ENCODE data around the gene INIP. TPM values are rescaled to one million over a fixed set of nuclear protein-coding genes. Genes with fewer than 3 reads are reported as not detected.

The INIP gene
- polyA plus RNA-seq, 1 donor: 14.5 TPM

- DNase-seq: no peak
Observed at GRCh38 chr9:112670991-112671625, 46.8 kb downstream of the INIP start.

- DNase-seq: no peak
Observed at GRCh38 chr9:112669326-112669725, 48.6 kb downstream of the INIP start.

DNA sequence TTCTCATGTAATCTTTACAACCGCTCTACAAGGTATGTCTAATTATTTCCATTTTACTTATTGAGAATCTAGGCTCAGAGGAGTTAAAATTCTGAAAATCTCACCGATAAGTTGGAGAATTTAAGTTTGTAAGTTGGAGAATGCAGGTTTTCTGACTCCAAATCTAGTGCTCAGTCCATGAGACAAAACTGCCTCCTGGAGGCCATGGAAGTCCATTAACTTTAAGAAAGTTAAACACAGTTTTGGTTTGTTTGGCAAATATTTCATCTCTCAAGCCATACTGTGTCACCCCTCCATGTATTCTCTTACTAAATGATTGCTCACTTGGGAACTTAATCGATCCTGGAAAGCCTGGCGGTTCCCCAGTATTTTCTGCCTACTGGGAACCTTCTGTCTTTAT is 52.6 kb downstream of the INIP start:
- no peak for DNase-seq

GRCh38 chr9:112664531-112664930 is 53.4 kb downstream of the INIP start:
- DNase-seq: no peak

GRCh38 chr9:112663681-112664080 is 54.2 kb downstream of the INIP start:
- DNase-seq: no peak

- no peak for DNase-seq
Observed at GRCh38 chr9:112659906-112660305, 58.0 kb downstream of the INIP start.

DNA sequence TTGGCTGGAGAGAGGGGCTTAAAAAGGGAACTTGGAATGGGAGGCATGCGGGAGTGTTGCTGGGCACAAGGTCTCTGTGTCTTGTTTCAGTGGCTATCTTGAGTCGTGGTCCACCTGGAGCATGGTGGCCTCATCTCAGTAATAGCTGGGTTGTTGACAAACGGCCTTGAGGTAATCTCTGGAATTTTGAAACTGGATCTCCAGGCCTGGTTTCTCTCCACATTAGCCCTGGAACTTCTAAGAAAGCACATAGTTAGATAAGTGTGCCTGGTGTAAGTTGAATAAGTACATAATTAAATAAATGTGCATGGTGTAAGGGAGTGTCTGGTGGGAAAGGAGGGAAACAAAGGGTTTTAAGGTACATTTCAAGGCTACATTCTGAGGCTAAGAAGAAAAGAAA is 62.2 kb downstream of the INIP start:
- DNase-seq: no peak

DNA sequence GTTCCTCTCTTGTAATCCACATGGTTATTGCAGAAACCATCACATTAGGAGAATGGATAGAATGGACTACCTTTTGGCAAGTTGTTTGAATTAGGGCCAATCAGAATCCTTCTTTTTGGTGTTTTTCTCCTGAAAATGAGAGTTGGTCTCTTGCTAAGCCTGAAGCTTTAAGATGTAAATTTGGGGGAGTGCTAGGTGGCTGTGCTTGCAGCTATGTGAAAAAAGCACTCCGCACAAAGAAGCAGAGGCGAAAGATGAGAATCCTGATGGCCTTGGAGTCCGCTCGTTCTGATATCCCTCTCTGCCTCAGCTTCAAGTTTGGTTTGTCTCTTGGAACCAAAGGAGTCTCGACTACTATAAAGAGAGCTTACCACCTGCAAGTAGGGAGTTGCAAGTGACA is 63.6 kb downstream of the INIP start:
- no peak for DNase-seq

GRCh38 chr9:112648624-112649023 is 69.3 kb downstream of the INIP start:
- no peak for DNase-seq

DNA sequence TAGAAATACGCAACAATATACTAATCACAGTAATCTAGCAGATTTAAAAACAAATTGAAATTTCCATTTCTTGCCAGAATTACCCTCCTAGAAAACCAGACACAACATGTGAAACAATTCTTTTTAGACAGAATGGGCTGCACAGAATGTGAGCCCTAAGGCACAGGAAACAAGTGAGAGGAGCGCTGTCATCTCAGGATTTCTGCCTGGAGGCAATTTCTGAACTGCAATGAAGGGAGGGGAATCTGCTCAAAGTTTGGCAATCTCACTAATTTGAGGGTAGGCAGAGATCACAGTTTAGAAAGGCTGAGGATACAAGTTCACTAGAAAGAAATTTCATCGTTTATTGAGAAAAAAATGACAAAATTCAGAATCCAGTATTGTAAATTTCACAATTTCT is 70.3 kb downstream of the INIP start:
- DNase-seq: no peak

DNA sequence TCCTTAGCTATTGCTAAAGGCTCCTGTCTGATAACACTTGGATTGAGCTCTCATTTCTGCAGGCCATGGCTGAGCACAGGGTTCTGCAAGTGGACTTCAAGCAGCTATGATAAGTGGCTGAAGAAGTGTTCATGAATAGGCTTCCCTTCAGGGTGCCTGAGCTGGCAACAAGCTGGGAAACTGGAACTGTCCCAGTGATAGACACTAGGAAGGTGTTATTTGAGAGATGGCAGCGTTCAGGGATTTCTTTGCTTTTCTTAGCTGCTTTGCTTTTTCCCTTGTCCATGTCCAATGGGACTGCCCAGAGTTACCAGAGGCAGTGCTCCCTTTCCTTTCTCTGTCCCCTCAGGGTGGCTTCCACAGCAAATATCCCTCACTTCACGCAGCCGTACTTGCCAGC is 75.8 kb downstream of the INIP start:
- DNase-seq: no peak

DNA sequence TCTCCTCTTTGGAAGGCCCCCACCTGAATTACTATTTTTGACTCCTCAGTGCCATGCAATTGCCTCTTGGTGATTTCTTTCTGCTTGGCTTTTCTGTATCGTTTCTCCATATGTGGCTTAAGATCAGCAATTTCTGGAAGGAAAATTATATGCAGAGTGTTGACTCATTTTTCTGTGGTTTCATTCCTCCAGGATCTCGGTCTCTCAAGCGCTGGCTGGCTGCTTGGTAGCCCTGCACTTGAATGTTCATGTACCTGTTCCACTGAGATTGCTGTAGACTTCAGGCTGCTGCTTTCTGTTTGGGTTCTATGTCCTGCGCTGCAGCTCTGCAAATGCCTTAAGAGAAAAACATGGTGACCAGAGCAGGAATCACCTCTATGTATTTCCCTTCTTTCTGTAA is 77.6 kb downstream of the INIP start:
- DNase-seq: no peak

Other genes with a start within 250 kb of the INIP start
- 3.8 TPM for gene KIAA1958, start 231.3 kb downstream of the INIP start, polyA plus RNA-seq (ENCODE audit: insufficient read length)
- 10.2 TPM for gene SNX30, start 32.6 kb upstream of the INIP start, polyA plus RNA-seq (ENCODE audit: insufficient read length)
- 0.18 TPM for gene SLC46A2, start 172.8 kb upstream of the INIP start, polyA plus RNA-seq (ENCODE audit: insufficient read length)

Data from hindlimb muscle (tissue), 1 donor.